Measurements from ENCODE around the gene PLEKHG4B.
A peak's percentile ranks its signal among the peaks of the same experiment; 100 is the strongest.

Gene PLEKHG4B

DNA sequence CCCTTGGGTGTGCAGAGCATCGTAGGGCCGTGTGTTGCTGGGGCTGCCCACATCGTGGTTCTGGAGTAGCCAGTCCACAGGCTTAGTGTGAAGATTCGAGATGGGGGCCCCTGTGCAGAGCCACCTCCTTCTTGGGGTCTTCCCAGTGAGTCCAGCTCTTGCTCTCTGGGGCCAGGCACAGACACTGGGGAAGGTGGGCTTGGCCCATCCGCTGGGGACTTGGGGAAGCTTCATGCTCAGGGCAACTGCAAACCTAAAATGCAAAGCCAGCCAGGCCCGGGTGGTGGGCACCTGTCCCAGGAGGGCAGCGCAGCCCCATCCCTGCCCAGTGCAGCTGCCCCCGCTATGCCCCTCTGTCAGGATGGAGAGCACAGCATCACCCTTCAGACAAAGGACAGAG lies 53.0 kb downstream of the PLEKHG4B start:
- no peak for TF ChIP-seq CTCF (IDR thresholded peaks at IDR 0.05; ENCODE audit: control insufficient read depth, extremely low read depth, insufficient read depth)
- no peak for DNase-seq (ENCODE audit: low read depth)
- no peak overlapping the region for H3K4me3 ChIP-seq (ENCODE audit: low read depth, low read length)

DNA sequence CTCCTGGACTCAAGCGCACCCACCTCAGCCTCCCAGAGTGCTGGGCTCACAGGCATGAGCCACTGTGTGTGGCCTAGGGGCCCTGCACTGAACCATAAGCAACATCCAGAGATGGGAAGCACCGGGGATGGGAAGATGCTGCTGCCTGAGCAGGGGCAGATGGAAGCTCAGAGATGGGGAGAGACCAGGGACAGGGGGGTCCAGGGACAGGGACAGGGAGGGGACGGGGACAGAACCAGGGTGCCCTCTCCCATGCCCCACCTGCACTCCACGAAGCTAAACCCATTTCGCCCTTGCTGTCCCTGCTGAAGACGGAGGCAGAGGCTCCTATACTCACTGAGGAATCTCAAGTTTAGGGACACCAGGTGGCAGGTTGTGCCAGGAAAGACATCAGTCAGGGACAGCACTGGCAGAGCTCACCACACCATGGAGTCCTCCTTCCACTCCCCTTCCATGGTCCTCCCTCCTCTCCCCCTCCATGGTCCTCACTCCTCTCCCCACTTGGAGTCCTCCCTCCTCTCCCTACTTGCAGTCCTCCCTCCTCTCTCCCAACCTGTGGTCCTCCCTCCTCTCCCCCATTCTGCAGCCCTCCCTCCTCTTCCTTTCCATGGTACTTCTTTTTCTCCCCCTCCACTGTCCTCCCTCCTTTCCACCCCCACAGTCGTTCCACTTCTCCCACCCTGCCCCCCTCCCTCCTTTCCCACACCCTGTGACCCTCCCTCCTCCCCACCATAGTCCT lies 53.8 kb downstream of the PLEKHG4B start:
- no peak for TF ChIP-seq CTCF (IDR thresholded peaks at IDR 0.05; ENCODE audit: control insufficient read depth, extremely low read depth, insufficient read depth)
- DNase-seq (ENCODE audit: low read depth) = no peak
- no peak overlapping the region for H3K4me3 ChIP-seq (ENCODE audit: low read depth, low read length)

DNA sequence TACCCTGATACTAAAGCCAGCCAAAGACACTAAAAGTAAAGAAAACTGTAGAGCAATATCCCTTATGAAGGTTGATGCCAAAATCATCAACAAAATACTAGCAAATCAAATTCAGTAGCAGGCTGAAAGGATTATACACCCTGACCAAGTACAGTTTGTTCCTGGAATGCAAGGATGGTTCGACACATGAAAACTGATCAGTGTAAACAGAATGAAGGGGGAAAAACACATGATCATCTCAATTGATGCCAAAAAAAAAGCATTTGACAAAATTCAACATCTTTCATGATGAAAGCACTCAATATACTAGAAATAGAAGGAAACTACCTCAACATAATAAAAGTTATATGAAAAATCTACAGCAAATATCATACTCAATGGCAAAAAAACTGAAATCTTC lies 55.8 kb downstream of the PLEKHG4B start:
- TF ChIP-seq CTCF (IDR thresholded peaks at IDR 0.05; ENCODE audit: control insufficient read depth, extremely low read depth, insufficient read depth) = no peak
- H3K4me3 ChIP-seq (ENCODE audit: low read depth, low read length) = no peak overlapping the region
- no peak for DNase-seq (ENCODE audit: low read depth)

DNA sequence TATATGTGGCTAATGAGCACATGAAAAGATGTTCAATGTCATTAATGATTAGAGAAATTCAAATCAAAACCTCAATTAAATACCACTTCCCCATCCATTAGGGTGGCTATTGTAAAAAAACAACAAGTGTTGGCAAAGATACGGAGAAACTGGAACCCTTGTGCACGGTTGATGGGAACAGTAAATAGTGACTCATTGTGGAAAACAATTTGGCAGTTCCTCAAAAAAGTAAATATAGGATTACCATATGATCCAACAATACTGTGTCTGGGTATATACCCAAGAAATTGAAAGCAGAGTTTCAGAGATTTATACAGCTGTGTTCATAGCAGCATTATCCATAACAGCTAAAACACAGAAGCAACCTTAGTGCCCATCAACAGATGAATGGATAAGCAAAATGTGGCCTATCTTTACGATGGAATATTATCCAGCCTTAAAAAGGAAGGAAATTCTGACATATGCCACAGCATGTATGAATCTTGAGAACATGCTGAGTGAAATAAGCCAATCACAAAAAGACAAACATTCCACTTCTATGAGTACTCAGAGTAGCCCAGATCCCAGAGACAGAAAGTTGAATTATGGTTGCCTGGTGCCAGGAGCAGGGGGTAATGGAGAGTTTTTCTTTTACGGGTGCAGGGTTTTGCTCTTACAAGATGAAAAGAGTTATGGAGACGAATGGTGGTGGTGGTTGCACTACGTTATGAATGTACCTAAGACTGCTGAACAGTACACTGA lies 57.9 kb downstream of the PLEKHG4B start:
- DNase-seq (ENCODE audit: low read depth) = peak; percentile 95
- no peak for TF ChIP-seq CTCF (IDR thresholded peaks at IDR 0.05; ENCODE audit: control insufficient read depth, extremely low read depth, insufficient read depth)
- no peak overlapping the region for H3K4me3 ChIP-seq (ENCODE audit: low read depth, low read length)

DNA sequence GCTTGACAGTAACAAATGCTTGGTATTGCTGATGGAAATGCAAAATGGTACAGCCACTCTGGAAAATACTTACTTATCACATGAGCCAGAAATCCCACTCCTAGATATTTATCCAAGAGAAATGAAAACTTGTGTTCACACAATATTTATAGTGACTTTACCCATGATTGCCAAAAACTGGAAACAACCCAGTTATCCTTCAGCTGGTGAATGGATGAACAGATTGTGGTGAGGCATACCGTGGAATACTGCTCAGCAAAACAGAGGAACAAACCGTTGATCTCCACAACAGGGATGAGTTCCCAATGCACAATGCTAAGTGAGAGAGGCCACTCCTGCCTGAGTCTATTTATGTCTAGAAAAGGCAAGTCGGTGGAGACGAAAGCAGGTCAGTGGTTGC lies 58.8 kb downstream of the PLEKHG4B start:
- DNase-seq (ENCODE audit: low read depth) = no peak
- H3K4me3 ChIP-seq (ENCODE audit: low read depth, low read length) = no peak overlapping the region
- TF ChIP-seq CTCF (IDR thresholded peaks at IDR 0.05; ENCODE audit: control insufficient read depth, extremely low read depth, insufficient read depth) = no peak

GRCh38 chr5:152077-152476 lies 60.1 kb downstream of the PLEKHG4B start:
- no peak for DNase-seq (ENCODE audit: low read depth)
- H3K4me3 ChIP-seq (ENCODE audit: low read depth, low read length) = no peak overlapping the region
- TF ChIP-seq CTCF (IDR thresholded peaks at IDR 0.05; ENCODE audit: control insufficient read depth, extremely low read depth, insufficient read depth) = no peak
